HG02852 (cell line): ENCODE measurements around the gene SLC24A3.

Source experiments
- ATAC-seq: cut with Tn5 transposase; IDR thresholded peaks from one replicate; pipeline ENCODE4 v1.9.1; 2021; ENCODE audit warnings: mild to moderate bottlenecking, moderate library complexity; ENCODE audit not compliant: unreplicated experiment

SLC24A3 gene

DNA sequence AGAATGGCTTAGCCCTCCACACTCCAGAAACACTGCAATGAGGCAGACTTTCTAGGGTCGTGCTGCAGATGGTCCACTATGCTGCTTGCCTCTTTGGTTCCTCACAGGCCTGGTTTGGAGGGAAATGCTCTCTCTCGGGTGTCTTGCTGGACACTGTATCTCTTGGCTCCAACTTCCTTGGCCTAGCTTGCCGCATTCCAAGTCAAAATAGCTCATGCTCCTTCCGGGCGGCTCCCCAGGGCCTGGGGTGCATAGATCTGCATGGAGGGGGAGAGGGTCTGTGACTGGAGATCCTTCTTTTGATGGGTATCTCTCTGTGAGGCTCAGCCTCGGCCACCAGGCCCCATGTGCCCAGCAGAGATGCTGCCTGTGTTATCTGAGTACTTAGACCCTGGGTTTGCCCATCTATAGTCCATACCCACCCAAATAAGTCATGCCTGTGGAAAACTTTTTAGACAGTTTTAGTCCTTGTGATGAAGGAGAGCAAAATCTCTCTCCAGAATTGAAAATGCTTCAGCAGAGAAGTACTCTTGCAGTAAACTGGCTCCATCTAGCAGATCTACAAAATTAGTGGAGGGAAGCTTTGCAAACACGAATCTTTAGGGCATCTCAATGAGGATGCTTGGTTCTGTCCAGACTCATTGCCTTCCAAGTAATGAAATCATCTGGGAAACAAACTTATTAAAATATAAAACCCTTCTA, 281.5 kb downstream of the SLC24A3 start:
- no peak for ATAC-seq

DNA sequence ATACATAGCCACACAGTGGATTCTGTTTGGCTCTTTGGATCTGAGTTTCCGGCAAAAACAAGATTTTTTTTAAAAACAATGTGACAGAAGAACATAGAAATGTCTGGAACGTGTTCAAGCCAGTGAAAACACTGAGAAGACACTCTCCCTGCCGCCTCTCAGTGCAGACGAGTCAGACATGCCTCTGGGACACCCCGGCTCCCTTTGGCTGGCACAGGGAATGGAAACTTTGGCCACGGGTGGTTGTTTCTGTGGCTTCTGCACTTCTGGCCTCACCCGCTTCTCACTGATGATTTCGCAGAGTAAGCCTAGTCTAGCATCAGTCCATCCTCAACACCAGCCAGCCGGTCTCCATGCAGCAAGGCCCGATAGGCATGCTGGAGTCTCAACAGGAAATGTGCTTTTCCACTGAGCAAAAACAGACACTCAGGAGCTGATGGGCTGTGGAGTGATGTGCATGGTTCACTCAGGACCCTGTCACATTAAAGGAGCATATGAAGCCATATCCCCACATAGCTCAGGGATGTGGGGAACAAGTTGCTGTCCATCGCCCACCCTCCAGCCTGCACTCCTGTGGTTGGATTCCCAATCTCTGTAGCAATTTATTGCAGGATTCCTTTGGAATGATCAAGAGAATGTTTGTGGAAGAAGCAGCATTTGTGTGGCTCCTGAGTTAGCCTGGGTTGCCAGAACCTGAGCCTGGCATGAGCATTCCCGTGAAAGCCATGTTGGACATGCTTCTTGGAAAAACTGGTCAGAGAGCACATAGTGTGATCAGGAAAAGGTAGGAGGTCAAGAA, 283.7 kb downstream of the SLC24A3 start:
- no peak for ATAC-seq

DNA sequence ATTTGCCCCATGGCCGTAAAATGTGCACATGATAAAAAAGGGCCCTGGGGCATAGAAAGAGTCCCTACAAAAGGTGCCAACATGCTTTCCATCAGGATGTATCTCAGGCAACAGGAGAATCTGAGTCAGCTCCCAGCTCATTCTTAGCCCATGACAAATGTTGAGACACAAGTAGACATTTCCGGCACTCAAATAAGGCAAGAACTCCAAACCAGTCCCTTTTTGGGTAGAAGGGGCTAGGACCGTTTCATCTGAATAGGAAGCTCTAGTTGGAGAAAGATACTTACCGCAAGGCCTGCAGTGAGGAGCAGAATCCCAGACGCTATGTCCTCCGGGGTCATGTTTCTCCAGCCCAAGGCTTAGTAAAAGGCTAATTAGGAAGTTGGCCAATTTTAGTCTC, 284.6 kb downstream of the SLC24A3 start:
- no peak for ATAC-seq

DNA sequence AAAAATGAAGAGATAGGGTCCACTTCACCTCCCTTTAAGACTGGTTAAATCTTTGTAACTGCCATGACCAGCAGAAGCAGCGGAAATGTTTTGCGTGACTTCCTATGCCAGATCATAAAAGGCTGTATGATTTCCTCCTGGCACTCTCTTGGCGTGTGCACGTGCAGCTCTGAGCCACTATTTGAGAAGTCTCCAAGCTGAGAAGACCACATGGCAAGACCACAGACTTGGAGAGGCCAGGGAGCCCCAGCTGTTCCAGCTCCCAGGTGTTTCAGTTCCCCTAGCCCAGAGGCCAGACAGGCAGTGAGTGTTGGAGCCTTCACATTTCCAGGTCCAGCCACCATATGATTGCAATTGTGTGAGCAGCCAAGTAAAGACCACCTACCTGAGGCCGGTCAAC, 286.3 kb downstream of the SLC24A3 start:
- ATAC-seq: no peak

DNA sequence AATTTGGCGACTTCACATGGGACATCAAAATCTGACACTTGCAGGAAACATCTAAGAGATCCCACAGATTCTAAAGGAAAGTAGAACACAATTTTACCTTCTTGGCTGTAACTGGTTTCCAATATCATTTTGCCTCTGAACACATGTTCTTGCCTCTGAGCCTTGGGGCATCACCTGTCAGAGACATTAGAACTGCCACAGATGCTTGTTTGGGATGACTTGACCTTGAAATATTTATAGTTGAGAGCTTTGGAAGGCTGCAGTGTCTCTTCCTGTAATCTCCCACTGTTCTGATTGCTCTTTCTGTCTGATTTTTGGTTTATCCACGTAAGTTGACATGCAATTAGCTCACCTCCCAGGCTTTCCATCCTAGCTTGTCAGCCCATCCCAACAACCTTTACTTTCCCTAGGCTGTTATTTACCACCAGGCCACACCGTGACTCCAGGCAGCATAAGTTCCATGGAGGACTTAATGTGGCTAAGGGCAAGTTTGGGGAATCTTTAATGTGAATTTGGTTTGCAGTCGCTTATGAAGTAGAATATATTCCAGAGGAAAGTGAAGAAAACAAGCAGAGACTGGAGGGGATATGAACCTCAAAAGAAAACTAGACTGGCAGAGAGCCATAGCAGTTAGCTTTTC, 289.2 kb downstream of the SLC24A3 start:
- no peak for ATAC-seq

DNA sequence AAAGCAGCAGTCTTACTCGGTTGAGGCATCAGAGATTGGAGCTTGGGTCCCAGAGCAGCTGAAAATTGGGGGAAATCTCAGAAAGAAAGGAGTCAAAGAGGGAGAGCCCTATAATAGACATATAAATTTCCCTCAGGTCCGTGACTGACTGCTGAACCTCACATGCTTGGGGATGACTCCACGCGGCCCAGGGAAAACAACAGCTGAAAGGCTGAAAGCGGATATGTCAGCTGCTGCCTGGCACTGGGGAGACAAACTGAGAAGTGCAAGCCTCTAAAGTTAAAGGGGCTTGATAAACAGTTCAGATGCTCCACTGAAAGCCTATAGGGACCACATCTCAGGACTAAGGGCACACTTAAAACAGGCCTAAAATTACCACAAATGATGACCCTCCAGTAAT, 289.7 kb downstream of the SLC24A3 start:
- ATAC-seq: no peak

DNA sequence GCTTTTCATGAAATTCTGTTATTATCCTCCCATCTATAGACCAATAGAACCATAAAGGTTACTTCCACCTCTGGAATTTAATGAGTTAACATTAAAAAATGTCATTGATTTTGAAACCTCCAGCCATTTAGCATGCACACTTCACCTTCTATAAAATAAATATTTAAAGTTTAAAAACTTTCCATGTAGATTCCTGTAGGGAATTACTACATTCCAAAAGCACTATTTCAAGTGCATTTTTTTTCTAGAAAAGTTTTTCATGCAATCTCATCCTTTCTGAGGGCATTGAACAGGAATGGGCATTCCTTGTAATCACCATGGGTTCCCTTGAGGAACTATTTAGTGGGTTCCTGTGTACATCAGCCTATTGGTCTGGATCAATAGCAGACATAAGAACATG, 291.8 kb downstream of the SLC24A3 start:
- ATAC-seq: no peak

DNA sequence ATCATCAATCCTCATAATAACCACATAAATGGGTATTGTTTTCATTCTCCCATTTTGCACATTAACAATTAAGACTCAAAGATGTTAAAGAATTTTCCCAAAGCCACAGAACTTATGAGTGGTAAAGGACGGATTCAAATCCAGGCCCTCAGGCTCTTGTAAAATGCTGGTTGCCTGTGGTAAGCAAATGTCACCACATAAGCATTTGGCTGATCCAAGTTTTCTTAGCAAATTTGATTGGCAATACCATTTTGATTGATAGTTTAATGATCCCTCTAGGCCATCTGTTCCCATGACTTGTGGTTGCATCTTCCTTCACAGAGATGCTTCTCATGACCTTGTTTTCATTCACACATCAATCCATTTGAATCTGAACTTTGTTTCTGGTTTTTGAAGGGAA, 293.6 kb downstream of the SLC24A3 start:
- ATAC-seq: no peak

DNA sequence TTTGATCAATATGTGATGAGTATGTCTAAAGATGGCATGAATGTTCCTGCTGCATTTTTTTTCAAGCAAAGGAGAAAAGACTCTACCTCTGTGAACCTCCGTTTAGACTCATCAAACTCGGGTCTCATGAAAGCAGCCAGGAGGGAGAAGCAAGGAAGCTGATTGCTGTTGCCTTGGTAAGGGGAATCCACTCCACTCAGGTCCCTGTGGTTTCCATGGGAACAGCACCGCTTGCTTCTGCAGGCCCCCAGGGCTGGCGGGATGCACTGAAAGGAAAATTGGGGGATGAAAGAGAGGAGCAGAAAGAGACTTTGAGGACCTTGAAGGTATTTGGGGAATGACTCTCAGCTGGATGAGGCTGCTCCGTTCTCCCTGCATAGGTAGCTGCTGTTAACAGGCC, 296.0 kb downstream of the SLC24A3 start:
- no peak for ATAC-seq

DNA sequence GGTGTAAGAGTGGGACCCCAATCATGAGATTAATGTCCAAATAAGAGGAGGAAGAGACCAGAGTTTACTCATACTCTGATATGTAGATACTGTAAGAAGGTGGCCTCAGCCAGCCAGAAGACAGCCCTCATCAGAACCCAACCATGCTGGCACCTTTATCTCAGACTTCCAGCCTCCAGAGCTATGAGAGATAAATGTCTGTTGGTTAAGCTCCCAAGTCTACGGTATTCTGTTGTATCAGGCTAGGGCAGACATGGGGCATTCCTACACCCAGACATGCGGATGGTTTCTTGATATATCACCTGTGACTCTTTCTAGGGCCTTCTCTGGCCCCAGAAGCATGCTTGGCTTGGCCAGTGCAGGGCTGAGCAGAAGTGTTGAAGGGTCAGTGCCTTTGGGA, 298.2 kb downstream of the SLC24A3 start:
- ATAC-seq: no peak

DNA sequence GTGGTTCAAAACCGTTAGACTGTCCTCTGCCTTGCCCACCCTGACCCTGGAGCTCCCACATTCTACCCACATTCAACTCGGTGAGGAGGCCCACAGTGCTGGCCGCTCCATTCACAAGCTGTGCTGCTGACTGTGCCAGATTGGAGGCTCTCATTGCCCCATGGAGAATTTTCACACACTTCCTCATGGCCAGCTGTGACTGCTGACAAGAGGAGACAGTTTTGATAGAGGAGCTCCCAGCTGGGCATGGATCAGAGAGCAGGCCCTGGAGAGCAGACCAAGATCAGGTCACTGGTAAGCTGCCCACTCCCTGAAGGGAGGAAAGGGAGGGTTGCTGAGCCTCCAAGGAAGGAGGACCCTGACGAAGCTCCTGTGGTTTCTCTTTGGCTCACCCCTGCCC, 299.5 kb downstream of the SLC24A3 start:
- no peak for ATAC-seq

DNA sequence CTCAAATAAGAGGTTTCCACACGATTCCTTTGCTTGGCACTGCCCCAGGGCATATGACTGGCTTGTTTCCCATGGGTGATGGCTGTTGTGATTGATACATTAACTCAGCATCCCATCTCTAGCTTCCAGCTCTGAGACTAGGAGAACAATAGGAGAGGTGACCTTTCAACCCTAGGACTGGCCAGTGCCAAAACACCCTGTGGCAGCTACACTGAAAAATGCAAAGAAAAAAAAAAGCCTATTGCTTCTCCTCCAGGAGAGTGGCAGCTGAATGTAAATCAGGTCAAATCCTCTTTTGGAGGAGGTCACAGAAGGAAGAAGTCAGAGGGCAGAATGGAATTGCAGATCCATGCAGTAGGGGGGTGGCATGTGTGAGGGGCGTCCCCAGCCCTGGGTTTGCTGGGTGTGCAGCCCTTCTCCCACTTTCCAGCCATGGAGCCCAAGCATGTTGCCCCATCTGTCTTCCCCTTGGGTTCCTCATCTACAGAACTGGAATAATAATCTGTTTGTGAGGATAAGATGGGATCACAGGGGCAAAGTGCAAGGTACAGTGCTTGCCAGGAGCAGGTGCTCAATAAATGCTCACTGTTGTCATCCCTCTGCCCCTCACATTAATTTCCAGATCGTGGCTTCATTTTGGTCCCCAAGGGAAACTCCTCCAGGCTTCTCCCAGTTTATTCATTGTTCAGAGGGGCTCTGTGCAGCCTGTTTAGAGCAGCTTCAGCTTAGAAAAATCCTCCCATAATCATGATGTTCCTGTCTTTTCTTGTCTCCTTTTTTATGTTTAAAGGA, 300.6 kb downstream of the SLC24A3 start:
- ATAC-seq: no peak

DNA sequence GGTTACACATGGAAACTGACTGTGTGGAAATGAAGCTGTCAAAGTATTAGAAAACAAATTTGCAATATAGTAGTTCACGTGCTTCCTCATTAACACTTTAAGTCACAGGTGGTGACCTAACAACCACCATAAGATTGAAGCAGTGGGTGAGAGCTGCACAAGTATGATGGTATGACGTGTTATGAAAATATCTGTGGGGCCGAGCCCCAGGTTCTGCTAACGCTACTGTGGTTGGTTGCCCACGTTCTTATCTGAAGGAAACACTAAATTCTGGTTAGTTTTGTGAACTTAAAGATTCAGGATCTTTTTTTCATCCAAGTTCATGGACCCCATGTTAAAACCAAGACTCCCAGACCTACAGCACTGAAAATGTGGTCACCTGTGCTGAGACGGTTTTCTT, 302.6 kb downstream of the SLC24A3 start:
- no peak for ATAC-seq

DNA sequence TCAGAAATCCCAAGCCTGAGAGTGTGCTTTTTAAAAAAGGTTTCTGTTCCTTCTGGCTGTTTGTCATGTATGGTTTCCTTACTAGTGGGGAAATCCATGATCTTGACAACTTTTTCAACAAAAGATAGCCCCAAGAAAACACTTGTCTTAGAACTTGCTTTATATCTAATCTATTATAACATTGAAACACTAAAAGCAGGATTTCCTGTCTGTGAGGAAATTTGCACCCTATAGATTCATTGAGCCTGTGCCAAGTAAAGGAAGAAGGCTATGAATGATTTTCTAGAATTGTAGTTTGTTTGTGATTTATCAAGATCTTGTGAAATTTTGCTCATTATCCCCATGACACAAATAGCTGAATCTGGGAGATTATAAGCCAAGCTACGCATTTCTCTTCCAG, 307.0 kb downstream of the SLC24A3 start:
- ATAC-seq: no peak

DNA sequence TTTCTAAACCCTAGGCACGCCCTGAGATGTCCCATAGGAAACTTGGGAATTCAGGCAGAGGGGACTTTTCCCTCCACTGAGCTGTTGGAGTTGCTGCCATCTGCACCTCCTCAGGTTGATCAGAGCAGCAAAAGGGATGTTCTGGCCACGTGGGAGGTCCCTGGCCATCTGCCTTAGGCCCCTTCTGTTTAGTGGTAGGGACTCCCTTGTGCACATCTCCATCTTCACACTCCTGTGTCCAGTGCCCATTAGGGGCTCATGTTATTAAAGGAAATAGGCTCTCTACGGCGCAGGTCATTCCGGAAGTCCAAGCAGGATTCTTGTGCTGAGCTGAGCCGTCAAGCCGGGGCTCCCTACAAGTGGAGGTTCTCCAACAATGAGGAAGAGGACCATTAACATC, 307.8 kb downstream of the SLC24A3 start:
- no peak for ATAC-seq

DNA sequence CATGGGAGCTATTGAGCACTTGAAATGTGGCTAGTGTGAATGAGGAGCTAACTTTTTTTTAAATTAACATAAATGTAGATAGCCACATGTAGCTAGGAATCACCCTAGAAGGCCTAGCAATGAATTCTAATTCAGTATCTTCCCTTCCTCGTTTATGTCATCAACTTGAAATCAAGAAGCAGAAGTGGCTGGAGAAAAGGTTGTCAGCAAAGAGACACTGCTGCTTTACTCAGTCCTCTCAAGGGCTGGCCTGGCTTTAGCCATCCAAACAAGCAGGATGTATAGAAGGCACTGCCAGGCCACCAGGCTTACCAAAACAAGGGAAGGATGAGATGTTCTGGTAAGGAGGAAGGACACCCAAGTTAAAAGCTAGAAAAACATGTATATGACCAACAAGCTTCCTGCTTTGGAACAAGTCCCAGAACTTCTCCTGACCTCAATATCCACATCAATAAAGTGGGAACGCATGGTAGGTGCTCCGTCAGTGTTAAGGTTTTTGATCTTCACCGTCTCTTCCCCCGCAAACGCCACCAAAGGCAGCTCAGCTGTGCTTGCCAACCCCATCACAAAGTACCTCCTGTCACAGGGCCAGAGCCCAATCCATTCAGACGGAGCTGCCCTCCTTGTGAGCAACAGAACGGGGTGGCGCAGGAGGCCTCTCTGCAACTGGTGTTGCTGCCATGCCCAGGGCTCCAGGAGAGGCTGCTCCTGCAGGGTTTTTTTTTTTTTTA, 309.8 kb downstream of the SLC24A3 start:
- no peak for ATAC-seq

DNA sequence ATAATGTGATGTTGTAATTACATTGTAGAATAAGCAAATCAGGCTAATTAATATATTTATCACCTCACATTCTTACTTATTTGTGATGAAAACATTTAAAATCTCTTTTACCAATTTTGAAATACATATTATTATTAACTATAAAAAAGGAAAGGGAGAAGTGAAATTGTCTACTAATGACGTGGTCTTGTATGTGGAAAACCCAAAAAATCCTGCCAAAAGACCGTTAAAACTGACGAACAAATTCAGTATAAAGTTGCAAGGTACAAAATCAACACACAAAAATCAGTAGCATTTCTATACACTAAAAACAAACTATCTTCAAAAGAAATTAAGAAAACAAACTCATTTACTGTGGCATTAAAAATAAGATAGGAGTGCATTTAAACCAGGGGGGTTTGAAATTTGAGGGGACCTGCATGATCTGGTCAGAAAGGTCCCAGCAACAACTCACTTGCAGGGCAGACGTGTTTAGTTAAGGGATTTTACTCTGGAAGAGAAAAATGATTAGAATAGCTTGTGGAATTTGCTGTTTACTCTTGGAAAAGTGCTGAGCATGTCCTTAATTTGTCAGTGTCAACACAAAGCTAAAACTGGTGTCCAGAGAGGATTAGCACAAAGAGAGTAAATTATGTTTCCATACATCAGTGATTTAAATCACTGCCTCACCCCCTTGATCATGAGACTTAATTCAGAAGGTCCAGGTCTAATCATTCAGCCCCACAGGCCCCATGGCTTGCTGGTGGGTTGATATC, 310.6 kb downstream of the SLC24A3 start:
- ATAC-seq: no peak

DNA sequence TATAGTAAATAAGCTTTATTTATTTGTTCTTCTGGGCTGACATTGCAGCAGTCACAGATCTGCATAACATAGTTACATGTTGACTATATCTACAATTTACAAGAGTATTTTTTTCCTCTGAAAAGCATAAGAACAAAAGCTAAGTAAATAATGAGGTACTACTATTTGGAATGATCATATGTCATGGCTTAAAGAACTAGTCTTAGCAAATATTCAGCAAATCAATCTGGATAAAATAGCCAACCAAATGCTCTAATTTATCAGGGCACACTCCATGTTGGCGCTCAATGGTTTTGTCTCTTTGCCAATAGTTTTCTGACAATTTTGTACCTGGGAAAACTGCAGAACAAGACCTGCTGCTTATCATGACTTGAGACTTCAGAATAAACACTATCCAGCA, 312.2 kb downstream of the SLC24A3 start:
- ATAC-seq: no peak

DNA sequence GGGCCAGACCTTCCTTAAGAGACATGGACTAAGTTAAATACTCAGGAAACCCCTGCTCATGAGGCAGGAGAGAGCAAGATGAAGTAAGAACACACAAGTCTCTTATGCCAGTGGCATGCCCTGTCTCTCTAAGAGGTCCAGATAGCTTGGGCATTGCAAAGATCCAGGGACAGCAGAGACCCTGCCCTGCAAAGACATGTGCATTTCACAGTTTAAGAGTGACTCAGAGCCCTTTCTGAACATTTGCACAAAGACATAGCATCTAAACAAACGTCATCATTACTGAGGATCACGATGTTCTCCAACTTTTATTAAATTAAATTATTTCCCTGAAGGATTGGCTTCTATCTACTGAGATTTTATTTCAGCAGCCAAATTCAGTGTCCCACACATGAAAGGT, 315.1 kb downstream of the SLC24A3 start:
- no peak for ATAC-seq
